Psoas muscle (tissue), 8 donors: ENCODE results near the gene ULBP2. TPM values are rescaled to one million over a fixed set of nuclear protein-coding genes. Genes with fewer than 3 reads are reported as not detected.

ENCODE experiments used
- ATAC-seq, 4 donors: fragments of 200-7000 bp; cut with Tn5 transposase; one replicate each; pipeline ENCODE4 v1.9.1; 2020; ENCODE audit warnings: moderate library complexity in 3 of 4, mild to moderate bottlenecking in 2 of 4
- DNase-seq, 2 donors: peaks; one replicate each; pipeline ENCODE4 v3.0.0-alpha.2; 2020
- H3K27ac ChIP-seq: fragments of 200-600 bp; one replicate; pipeline ENCODE4 v1.8.0; 2022
- H3K27me3 ChIP-seq, 3 donors: fragments of 200-600 bp in 1 of 3; one replicate each; pipeline versions ENCODE4 v1.6.1 to v1.8.0; 2013 to 2022; ENCODE audit warnings: low read length in 2 of 3, mild to moderate bottlenecking in 2 of 3, moderate library complexity in 1 of 3; ENCODE audit not compliant: insufficient read depth in 3 of 3
- H3K36me3 ChIP-seq, 2 donors: fragments of 200-600 bp in 1 of 2; one replicate each; pipeline versions ENCODE4 v1.6.1 to v1.8.0; 2013 to 2022; ENCODE audit warnings: low read depth in 1 of 2, mild to moderate bottlenecking in 1 of 2, moderate library complexity in 1 of 2; ENCODE audit not compliant: insufficient read depth in 1 of 2
- H3K4me1 ChIP-seq: fragments of 200-600 bp; one replicate; pipeline ENCODE4 v1.8.0; 2022
- H3K4me3 ChIP-seq: fragments of 200-600 bp; one replicate; pipeline ENCODE4 v1.8.0; 2022; ENCODE audit warnings: mild to moderate bottlenecking
- H3K9me3 ChIP-seq: fragments of 200-600 bp; one replicate; pipeline ENCODE4 v1.8.0; 2022
- CTCF ChIP-seq: fragments of 200-600 bp; IDR thresholded peaks from one replicate; pipeline ENCODE4 v1.8.0; 2022; ENCODE audit warnings: antibody characterized with exemption
- WGBS, 3 donors: extraction: QIAGEN DNeasy Blood & Tissue Kit; methylation state at CpG; one replicate each; pipeline versions ENCODE4 v1.1.6 to v1.1.7; 2013; 5-methylcytosine and 5-hydroxymethylcytosine counted together
- intact Hi-C, 2 donors: fragments of 100-400 bp; cut with DNase I; formaldehyde crosslinking; loops; one replicate each; pipeline versions ENCODE4 v1.11.0 to v1.14.2; 2022
- polyA plus RNA-seq, 3 donors: library from polyadenylated mRNA; stranded (reverse); fragments of 200-250 nt; gene quantifications; one replicate each; pipeline ENCODE4 v1.2.3, GENCODE V29; 2013
- total RNA-seq, 4 donors: library from RNA; stranded (reverse); fragmentation: NEBNext Ultra II Directional in 2 of 4; extraction: Animal tissue kit (Norgen Biotek cat#: 25700) in 2 of 4; gene quantifications; one replicate each; pipeline versions ENCODE4 v1.2.1 to v1.2.4, GENCODE V29; 2021 to 2023
- donor health status: healthy with polysubstance abuse.
- donor health status: DM: no; HTN: no; CAD: no; lungs with moderate emphysema.
- donor health status: Bipolar disorder and iron deficiency.
- donor health status: healthy.
- donor health status: DM: yes; HTN: yes; CAD: no.
- donor health status: DM: no; HTN: no; CAD: no.
- donor health status: DM: no; HTN: no; CAD: no.
- donor health status: DM: yes; HTN: yes; CAD: no.

The ULBP2 gene
- total and polyA plus RNA-seq, 7 donors, result 0.17 to 0.81 (median 0.64) TPM; not detected in 1

- intact Hi-C loops, result loop anchor here in 1 of 2 donors (5.0 kb wide), 1 partner anchor 886 kb away; no protein-coding TSS in a partner anchor
- no peak for ATAC-seq
- Histone ChIP-seq H3K4me1 (no peaks in the 10 kb centered on the region), H3K27me3 (peaks cover 7 to 41% (median 9%) of the 10 kb centered on the region in 3 donors), H3K36me3 (no peaks in the 10 kb centered on the region), H3K4me3 (no peak overlapping the region), H3K27ac (no peak overlapping the region), H3K9me3 (no peaks in the 10 kb centered on the region)
- no peak for TF ChIP-seq CTCF
- 75 to 84% (median 84%) methylated on average over 6 of the region's 6 CpGs for WGBS, 3 donors
- DNase-seq, result no peak
These were observed 10.3 kb upstream of the ULBP2 start for GRCh38 chr6:149931501-149931900.

- DNase-seq (no peak), ATAC-seq (no peak)
- no peak overlapping the region for H3K4me3 ChIP-seq
- no peaks in the 10 kb centered on the region for H3K4me1 ChIP-seq
- H3K36me3 ChIP-seq, result no peaks in the 10 kb centered on the region
- H3K9me3 ChIP-seq, result no peaks in the 10 kb centered on the region
- no peak overlapping the region for H3K27ac ChIP-seq
- H3K27me3 ChIP-seq, result peaks cover 7 to 55% (median 14%) of the 10 kb centered on the region in 3 donors
- 43 to 66% (median 63%) methylated on average over 5 of the region's 5 CpGs for WGBS, 3 donors
- intact Hi-C loops, result loop anchor here in 1 of 2 donors (5.0 kb wide), 1 partner anchor 884 kb away; no protein-coding TSS in a partner anchor
- TF ChIP-seq CTCF, result no peak
These were observed 8.8 kb upstream of the ULBP2 start for GRCh38 chr6:149933036-149933435.

- Histone ChIP-seq H3K27ac (no peak overlapping the region), H3K9me3 (no peaks in the 10 kb centered on the region), H3K36me3 (no peaks in the 10 kb centered on the region), H3K27me3 (peaks cover 7 to 59% (median 18%) of the 10 kb centered on the region in 3 donors), H3K4me3 (no peak overlapping the region), H3K4me1 (no peaks in the 10 kb centered on the region)
- intact Hi-C loops, result loop anchor here in 1 of 2 donors (5.0 kb wide), 1 partner anchor 884 kb away; no protein-coding TSS in a partner anchor
- TF ChIP-seq CTCF, result no peak
- 38 to 42% (median 41%) methylated on average over 3 of the region's 3 CpGs for WGBS, 3 donors
- no peak for ATAC-seq
- DNase-seq, result no peak
These were observed 8.4 kb upstream of the ULBP2 start for GRCh38 chr6:149933461-149933860.

- intact Hi-C loops, result loop anchor here (1.0 to 5.0 kb wide), 4 partner anchors 82 to 883 kb away; no protein-coding TSS in a partner anchor
- Histone ChIP-seq H3K27me3 (peaks cover 7 to 60% (median 26%) of the 10 kb centered on the region in 3 donors), H3K4me1 (no peaks in the 10 kb centered on the region), H3K27ac (no peak overlapping the region), H3K4me3 (no peak overlapping the region), H3K36me3 (no peaks in the 10 kb centered on the region), H3K9me3 (no peaks in the 10 kb centered on the region)
- peak; percentile 90 for TF ChIP-seq CTCF
- ATAC-seq (peak; percentile 71 to 83 (median 75)), DNase-seq (peak in 1 of 2 donors; percentile 38)
- WGBS, 3 donors, result 32 to 37% (median 36%) methylated on average over 11 of the region's 11 CpGs
These were observed 7.3 kb upstream of the ULBP2 start for GRCh38 chr6:149934249-149935156.
